Activated naive CD8-positive, alpha-beta T cell treated with anti-CD3 and anti-CD28 coated beads, Interleukin-2, amount 50 U/mL, for 24 hours (primary cell): Measurements from ENCODE around the gene KRIT1.

Source experiments
- ATAC-seq: fragments of 150-1000 bp; cut with Tn5 transposase; one replicate; pipeline ENCODE4 v1.10.0; 2021
- DNase-seq: peaks from one replicate; pipeline ENCODE4 v3.0.0; 2021
- H3K27ac Mint-ChIP-seq: one replicate; pipeline ENCODE4 v1.8.0; 2021; ENCODE audit warnings: mild to moderate bottlenecking, mixed read lengths
- H3K27me3 Mint-ChIP-seq: one replicate; pipeline ENCODE4 v1.8.0; 2021; ENCODE audit warnings: mixed read lengths
- H3K36me3 Mint-ChIP-seq: one replicate; pipeline ENCODE4 v1.8.0; 2021; ENCODE audit warnings: low read depth, mixed read lengths
- H3K4me1 Mint-ChIP-seq: one replicate; pipeline ENCODE4 v1.8.0; 2021; ENCODE audit warnings: mixed read lengths
- H3K4me3 Mint-ChIP-seq: one replicate; pipeline ENCODE4 v1.8.0; 2021; ENCODE audit warnings: mild to moderate bottlenecking, moderate library complexity, mixed read lengths
- H3K9me3 Mint-ChIP-seq: one replicate; pipeline ENCODE4 v1.8.0; 2021; ENCODE audit warnings: mixed read lengths

The KRIT1 gene

DNA sequence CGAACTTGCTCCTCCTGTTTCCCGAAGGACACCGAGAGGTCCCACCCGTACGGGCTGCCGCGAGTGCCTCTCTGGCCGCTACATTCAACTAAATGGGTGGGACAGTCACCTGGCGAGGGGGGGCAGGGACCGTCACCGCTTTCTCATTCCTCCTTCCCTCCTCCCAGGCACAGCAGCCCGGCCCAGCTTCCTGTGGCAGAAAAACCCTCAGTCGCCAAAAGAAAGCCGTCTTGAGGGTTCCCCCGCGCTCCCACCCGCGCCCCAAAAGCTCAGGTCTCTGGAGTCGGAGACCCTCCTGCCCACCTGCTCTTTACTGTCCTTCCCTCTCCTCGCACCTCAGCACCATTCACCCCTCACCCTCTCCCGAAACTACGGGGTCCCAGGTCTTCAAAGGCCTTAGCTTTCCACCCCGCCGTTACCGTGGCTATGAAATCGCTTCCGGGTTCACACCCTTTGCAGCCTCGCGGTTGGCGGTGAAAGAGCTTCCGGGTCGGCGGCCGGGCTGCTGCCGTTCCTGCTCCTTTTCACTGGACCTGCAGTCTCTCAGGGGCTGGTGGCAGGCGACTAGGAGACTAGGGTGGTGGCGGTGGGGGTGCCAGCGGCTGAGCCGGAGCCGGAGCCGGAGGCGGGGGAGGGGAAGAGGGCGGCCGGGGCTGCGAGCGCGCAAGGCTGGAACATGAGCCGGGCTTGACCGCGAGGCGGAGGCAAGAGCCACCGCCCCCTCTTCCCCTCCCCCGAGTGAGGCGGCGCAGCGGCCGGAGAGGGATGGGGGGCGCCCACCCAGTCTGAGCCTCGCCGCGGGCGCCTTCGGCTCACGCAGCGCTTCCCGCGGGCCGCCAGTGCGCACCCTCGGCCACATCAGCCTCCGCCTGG lies at the start of gene KRIT1, which contains the start of gene ANKIB1:
KRIT1 (minus strand) TSS at position 428 of the 873 bp plus-strand sequence. CDS start 3,779 bp downstream, outside the sequence.
ANKIB1 (plus strand) TSS at position 488 of the 873 bp plus-strand sequence. CDS start 49,005 bp downstream, outside the sequence.
- H3K27ac Mint-ChIP-seq = peak within 1 kb of the TSS; percentile 100
- no peaks in the 10 kb centered on the region for H3K9me3 Mint-ChIP-seq
- H3K4me1 Mint-ChIP-seq = peaks cover 43% of the 10 kb centered on the region
- peak; percentile 86 for DNase-seq
- no peaks in the 10 kb centered on the region for H3K27me3 Mint-ChIP-seq
- peak; percentile 88 for ATAC-seq
- peak within 1 kb of the TSS; percentile 99 for H3K4me3 Mint-ChIP-seq
- H3K36me3 Mint-ChIP-seq = peaks cover 15% of the 10 kb centered on the region

DNA sequence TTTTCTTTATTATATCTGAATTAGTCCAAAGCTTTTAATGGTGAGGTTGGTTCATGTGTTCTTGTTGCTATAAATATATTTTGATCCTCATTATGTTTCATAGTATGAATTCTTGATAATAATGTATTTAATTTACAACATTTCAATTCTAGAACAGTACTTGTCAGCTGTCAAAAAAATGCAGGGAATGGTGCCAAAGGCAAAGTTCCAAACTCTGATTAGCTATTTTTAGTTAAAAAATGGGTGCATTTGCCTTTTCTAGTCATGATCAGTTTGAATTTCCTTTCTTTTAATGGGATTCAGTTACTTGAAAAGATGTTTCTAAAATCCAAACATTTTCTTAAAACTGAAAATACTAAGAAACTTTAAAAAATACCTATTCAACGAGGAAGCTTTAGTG lies 49.7 kb upstream of the KRIT1 start:
- Mint-ChIP-seq H3K27ac (no peak overlapping the region), H3K4me3 (no peak overlapping the region), H3K27me3 (no peaks in the 10 kb centered on the region), H3K9me3 (no peaks in the 10 kb centered on the region), H3K36me3 (peaks cover 9% of the 10 kb centered on the region), H3K4me1 (peaks cover 17% of the 10 kb centered on the region)
- DNase-seq = no peak
- no peak for ATAC-seq

DNA sequence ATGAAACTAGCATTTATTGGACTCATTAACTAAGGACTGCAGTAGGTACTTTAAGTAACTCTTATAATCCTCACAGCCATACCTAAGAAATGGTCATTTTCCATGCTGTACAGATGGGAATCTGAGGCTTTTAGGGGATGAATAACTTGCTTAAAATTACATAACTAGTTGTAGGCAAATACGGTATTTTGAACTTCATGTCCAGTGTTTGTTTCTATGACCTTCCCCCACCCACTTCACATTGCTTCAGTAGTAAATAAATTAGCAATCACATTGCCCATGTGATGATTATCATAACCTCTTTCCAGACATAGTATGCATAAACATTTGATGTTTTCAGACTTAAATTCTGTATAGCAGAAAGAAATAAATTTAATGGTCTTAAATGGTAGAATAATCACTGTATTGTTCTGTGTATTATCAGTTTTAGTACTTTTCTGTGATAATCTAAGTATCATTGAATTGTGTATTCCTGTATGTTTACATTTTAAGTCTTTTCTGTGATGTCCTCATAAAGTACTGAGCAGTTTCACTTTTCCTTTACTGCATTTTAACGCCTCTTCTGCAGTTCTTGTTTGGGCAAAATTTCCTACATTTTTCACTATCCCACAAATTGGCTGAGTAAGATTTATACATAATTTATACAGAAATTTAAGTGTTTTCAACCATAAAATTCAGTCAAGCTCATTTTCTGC lies 48.3 kb upstream of the KRIT1 start:
- Mint-ChIP-seq H3K9me3 (no peaks in the 10 kb centered on the region), H3K36me3 (peaks cover 6% of the 10 kb centered on the region), H3K27me3 (no peaks in the 10 kb centered on the region), H3K27ac (no peak overlapping the region), H3K4me1 (peaks cover 25% of the 10 kb centered on the region), H3K4me3 (no peak overlapping the region)
- DNase-seq = no peak
- ATAC-seq = no peak

DNA sequence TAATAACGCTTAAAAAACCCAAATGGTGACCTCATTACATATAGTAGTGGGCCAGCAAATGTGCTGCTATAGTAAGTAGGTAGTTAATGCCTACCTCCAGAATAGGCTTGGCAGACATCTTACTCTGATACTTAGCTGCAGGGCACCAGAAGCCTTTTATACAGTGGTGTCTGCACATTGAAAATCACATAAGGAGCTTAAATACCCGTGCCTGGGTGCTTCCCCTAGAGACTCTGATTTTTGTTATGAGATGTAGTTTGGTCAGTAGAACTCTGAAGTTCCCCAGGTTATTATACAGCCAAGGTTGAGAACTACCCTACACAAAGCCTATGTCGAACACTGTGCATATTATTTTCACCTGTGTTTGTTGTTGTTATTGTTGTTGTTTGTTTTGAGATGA lies 47.3 kb upstream of the KRIT1 start:
- Mint-ChIP-seq H3K27ac (no peak overlapping the region), H3K9me3 (no peaks in the 10 kb centered on the region)
- ATAC-seq = no peak

DNA sequence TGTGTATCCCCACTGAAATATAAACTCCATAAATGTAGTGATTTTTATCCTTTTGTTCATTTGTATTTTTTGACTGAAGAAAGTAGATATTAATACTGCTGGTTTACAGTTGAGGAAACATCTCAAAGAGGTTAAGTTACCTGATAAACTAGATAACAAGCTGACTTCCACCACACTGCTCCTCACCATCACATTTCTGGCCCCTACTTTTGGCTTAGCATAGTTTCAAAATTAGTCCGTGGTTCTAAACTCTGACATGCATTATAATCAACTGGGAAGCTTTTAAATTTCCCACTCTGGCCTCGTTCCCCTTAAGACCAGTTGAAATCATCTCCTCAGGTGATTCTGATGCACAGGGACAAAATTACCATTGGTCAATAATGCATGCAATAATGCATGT lies 43.6 kb upstream of the KRIT1 start:
- Mint-ChIP-seq H3K36me3 (peaks cover 4% of the 10 kb centered on the region), H3K27ac (no peak overlapping the region), H3K4me3 (no peak overlapping the region), H3K9me3 (no peaks in the 10 kb centered on the region), H3K4me1 (peaks cover 30% of the 10 kb centered on the region), H3K27me3 (no peaks in the 10 kb centered on the region)
- ATAC-seq (no peak), DNase-seq (no peak)

More for the DNA sequence above, 47.3 kb upstream of the KRIT1 start:
- DNase-seq = no peak
- Mint-ChIP-seq H3K36me3 (peaks cover 2% of the 10 kb centered on the region), H3K4me3 (no peak overlapping the region), H3K4me1 (peaks cover 28% of the 10 kb centered on the region), H3K27me3 (no peaks in the 10 kb centered on the region)

DNA sequence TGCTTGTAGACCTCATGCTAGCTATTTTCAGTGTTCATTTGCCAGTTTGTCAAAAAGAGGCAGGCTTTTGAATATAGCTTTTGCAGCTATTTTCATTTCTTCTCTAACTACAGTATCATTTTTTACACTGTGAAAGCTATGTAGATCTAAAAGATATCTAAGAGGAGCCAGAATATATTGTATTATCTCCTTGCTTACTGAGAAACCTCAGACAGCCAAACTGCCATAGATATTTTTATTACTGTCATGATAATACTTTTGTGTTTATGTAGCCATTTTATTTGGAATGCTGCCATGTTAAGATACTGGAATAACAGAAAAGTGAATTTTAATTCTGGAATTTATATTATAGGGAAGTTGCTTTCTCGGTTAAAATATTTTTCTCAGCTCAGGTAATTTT lies 37.2 kb upstream of the KRIT1 start:
- no peak for DNase-seq
- Mint-ChIP-seq H3K4me3 (no peak overlapping the region), H3K36me3 (peaks cover 17% of the 10 kb centered on the region), H3K9me3 (no peaks in the 10 kb centered on the region), H3K4me1 (peaks cover 3% of the 10 kb centered on the region), H3K27me3 (no peaks in the 10 kb centered on the region), H3K27ac (no peak overlapping the region)
- ATAC-seq = no peak

DNA sequence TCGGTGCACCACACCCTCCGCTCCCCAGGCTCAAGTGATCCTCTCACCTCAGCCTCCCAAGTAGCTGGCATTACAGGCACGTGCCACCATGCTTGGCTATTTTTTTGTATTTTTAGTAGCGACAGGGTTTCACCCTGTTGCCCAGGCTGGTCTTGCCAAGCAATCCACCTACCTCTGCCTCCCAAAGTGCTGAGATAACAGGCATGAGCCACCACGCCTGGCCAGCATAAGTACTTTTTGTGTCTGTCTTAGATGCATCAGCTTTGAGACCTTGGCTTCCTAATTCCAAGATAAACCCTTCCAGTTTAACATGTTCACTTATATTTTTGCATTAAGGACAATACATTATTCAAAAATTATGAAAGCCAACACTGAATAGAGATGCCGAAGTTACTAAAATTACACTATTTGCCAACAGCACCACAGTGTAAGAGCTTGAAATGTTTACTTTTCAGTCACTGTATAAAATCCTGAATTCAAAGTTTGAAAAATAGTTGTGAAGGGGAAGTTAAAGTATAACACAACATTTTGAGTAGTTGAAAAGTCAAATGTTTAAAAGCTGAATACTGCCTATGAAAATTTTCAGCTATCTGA lies 36.6 kb upstream of the KRIT1 start:
- H3K4me3 Mint-ChIP-seq = no peak overlapping the region
- H3K4me1 Mint-ChIP-seq = peaks cover 2% of the 10 kb centered on the region
- DNase-seq (no peak), ATAC-seq (no peak)
- H3K9me3 Mint-ChIP-seq = no peaks in the 10 kb centered on the region
- H3K27ac Mint-ChIP-seq = no peak overlapping the region
- H3K36me3 Mint-ChIP-seq = peaks cover 19% of the 10 kb centered on the region
- no peaks in the 10 kb centered on the region for H3K27me3 Mint-ChIP-seq

DNA sequence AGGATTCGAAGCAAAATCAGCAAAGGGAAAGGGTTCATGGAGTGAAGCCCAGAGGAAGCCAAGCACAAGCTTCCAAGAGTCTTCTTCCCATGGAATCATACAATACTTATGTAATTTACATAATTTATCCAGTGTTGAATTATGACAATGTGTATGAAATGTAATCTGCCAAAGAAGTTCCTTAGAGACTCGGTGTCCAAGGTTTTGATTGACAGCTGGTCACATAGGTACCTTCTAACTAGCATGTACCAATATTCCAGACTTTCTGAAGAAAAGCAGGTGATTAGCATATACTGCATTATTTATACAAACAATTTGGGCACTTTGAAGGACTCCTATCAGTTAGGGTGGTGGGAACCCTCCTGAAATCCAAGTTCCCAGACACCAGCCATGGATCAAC lies 35.3 kb upstream of the KRIT1 start:
- ATAC-seq (no peak), DNase-seq (no peak)
- Mint-ChIP-seq H3K4me1 (peaks cover 5% of the 10 kb centered on the region), H3K9me3 (no peaks in the 10 kb centered on the region), H3K4me3 (no peak overlapping the region), H3K36me3 (peaks cover 15% of the 10 kb centered on the region), H3K27me3 (no peaks in the 10 kb centered on the region), H3K27ac (no peak overlapping the region)

DNA sequence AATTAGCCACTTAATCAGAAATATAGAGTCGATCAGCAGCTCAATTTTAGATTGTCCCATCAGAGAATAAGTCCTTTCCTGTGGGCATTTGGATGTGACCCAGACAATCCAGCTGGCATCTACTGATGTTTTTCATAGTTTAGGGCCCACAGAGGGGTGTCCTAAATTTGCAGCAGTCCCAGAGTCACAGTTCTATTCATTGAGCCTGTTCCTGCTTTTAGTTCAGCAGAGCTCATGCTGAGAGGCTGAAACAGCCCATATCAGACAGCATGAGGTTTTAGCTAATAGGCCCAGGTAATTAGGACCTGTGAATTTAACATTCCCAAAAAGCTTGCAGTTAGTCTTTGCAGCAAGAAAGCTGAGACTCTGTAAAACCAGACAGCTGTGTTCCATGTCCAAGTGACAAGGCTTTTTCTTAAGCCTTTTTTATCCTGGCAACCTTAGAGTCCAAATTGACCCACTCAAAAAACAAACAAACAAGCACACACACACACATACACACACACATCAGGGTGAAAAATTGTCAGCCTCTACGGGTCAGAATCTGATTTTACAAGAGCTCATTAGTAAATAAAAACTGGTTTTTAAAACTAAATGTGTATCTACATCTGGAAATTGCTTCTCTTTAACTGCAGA lies 33.8 kb upstream of the KRIT1 start:
- DNase-seq = no peak
- Mint-ChIP-seq H3K4me3 (no peak overlapping the region), H3K27ac (no peak overlapping the region), H3K27me3 (no peaks in the 10 kb centered on the region), H3K4me1 (peaks cover 5% of the 10 kb centered on the region), H3K36me3 (peaks cover 17% of the 10 kb centered on the region), H3K9me3 (no peaks in the 10 kb centered on the region)
- no peak for ATAC-seq

DNA sequence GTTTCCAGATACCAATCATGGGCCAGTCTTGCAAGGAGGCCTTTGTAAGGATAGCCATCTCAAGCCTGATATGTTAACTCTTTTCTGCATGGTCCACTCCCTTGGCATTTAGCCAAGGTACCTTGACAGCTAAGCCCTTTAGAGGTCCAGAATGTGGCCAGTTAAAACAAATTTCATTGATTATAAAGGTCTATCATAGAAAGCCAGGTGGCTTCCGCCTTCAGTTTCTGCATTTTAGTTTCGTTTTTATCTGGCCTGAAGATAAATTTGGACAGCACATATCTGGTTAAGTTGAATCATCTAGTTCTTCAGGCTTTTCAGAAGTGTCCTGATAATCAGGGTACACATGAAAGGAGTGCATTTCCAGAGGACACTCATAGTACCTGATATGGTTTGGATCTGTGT lies 30.7 kb upstream of the KRIT1 start:
- Mint-ChIP-seq H3K27ac (no peak overlapping the region), H3K4me1 (peaks cover 8% of the 10 kb centered on the region), H3K9me3 (no peaks in the 10 kb centered on the region), H3K27me3 (no peaks in the 10 kb centered on the region), H3K4me3 (no peak overlapping the region), H3K36me3 (peaks cover 15% of the 10 kb centered on the region)
- ATAC-seq (peak; percentile 4), DNase-seq (no peak)

DNA sequence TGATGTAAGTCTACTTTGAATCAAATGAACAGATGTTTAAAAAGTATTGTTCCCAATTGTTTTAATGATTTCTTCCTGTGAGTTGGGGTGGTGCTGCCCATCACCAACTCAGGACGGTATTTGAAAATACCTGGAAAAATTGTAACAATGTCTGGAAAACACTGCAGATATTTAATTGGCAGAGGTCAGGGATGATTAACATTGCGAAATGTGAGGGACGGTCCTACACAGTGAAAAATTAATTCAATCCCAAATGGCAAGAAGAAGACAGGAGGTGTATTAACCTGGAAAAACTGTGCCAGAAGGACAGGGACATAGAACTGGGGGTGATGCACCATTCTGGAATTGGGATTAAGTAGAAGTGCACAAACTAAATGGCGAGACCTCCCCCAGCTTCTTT lies 29.6 kb upstream of the KRIT1 start:
- Mint-ChIP-seq H3K9me3 (no peaks in the 10 kb centered on the region), H3K27me3 (no peaks in the 10 kb centered on the region), H3K4me3 (no peak overlapping the region), H3K4me1 (peaks cover 9% of the 10 kb centered on the region), H3K36me3 (peaks cover 9% of the 10 kb centered on the region), H3K27ac (no peak overlapping the region)
- no peak for ATAC-seq
- DNase-seq = no peak

DNA sequence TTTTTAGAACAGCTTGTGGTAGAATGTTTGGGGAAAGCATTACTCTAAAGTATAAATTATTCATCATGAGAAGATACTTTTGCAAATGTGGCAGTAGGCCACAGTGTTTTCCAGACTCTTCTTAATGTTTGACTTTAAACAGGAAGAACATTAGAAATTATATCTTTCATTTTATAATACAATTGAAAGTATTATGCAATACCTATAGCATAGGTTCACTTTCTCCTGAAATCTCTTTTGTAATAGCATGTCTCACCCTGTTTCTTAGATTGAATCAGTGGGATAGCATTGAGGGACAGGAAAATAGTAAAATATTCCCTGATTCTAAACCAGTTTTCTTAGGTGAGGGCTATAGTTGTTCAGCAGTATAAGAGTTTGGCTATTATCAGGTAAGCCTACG lies 23.2 kb upstream of the KRIT1 start:
- Mint-ChIP-seq H3K4me1 (peaks cover 4% of the 10 kb centered on the region), H3K9me3 (no peaks in the 10 kb centered on the region), H3K36me3 (peaks cover 2% of the 10 kb centered on the region), H3K27me3 (no peaks in the 10 kb centered on the region), H3K4me3 (no peak overlapping the region), H3K27ac (no peak overlapping the region)
- ATAC-seq = no peak
- DNase-seq = no peak

DNA sequence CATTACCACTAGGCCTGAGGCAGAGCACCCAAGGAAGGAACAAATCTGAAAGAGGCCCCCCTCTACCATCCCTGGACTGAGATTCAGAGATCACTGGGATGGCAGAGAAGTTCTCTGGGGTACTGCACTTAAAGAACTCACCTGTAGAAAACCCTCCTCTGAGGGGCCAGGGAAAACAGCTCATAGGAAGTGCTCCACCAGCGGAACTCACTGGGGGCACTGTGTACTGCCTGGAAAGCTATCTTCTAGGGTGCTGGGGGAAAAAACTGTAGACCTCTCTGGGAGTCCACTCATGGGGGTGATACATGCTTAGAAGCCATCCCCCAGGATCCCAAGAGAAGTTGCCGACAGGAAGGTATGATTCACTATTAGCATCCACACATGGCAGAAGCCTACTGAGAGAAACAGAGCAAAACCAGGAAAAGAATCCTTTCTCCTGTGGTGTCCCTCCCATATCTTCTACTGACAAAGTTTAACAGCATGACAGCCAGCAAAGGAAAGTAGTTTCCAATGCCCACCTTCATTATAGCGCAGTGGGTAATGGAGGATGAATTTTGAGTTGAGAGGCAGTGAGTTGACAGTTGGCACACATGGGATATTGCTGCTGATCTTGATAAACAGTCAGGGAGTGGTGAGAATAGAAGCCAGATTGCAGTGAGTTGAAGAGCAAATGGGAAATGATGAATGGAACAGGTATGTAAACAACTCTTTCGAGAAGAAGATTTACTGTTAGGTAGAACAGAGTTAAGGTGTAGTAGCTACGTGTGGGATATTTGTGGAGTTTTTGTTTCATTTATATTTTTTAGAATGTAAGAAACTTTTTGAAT lies 20.9 kb upstream of the KRIT1 start:
- Mint-ChIP-seq H3K27ac (no peak overlapping the region), H3K4me1 (peaks cover 1% of the 10 kb centered on the region), H3K9me3 (no peaks in the 10 kb centered on the region), H3K36me3 (peaks cover 9% of the 10 kb centered on the region), H3K4me3 (no peak overlapping the region), H3K27me3 (no peaks in the 10 kb centered on the region)
- DNase-seq (no peak), ATAC-seq (no peak)
